HEK293 (cell line): ENCODE results near the gene BRI3BP.

Experiments
- CTCF ChIP-seq: fragments of 450-650 bp; formaldehyde crosslinking; IDR thresholded peaks from 2 replicates; pipeline ENCODE4 v1.5.1; 2016; ENCODE audit warnings: missing biosample characterization, missing genetic modification characterization
- GLIS1 ChIP-seq: fragments of 450-650 bp; formaldehyde crosslinking; IDR thresholded peaks from 2 replicates; pipeline ENCODE4 v1.5.1; 2016; ENCODE audit warnings: missing biosample characterization, missing genetic modification characterization
- PATZ1 ChIP-seq: fragments of 450-650 bp; formaldehyde crosslinking; IDR thresholded peaks from 2 replicates; pipeline ENCODE4 v1.5.1; 2016; ENCODE audit warnings: missing biosample characterization, missing genetic modification characterization
- PBX3 ChIP-seq: sonication (generic); formaldehyde crosslinking; IDR thresholded peaks from 2 replicates; pipeline ENCODE4 v1.8.1; 2022; ENCODE audit warnings: mild to moderate bottlenecking, moderate library complexity, missing genetic modification reagents
- SP3 ChIP-seq: fragments of 450-650 bp; formaldehyde crosslinking; IDR thresholded peaks from 2 replicates; pipeline ENCODE4 v1.5.1; 2016; ENCODE audit warnings: missing biosample characterization, missing genetic modification characterization
- ZNF175 ChIP-seq: fragments of 450-650 bp; formaldehyde crosslinking; IDR thresholded peaks from 2 replicates; pipeline ENCODE4 v1.5.1; 2016; ENCODE audit warnings: missing biosample characterization, missing genetic modification characterization
- ZNF48 ChIP-seq: fragments of 450-650 bp; formaldehyde crosslinking; IDR thresholded peaks from 2 replicates; pipeline ENCODE4 v1.5.1; 2016; ENCODE audit warnings: missing biosample characterization, missing genetic modification characterization
- ZNF501 ChIP-seq: fragments of 450-650 bp; formaldehyde crosslinking; IDR thresholded peaks from 2 replicates; pipeline ENCODE4 v1.5.1; 2016; ENCODE audit warnings: missing biosample characterization, missing genetic modification characterization
- ZNF513 ChIP-seq: fragments of 450-650 bp; IDR thresholded peaks from 2 replicates; pipeline ENCODE4 v1.5.1; 2018; ENCODE audit warnings: missing biosample characterization, missing genetic modification characterization
- ZNF610 ChIP-seq: fragments of 450-650 bp; formaldehyde crosslinking; IDR thresholded peaks from 2 replicates; pipeline ENCODE4 v1.5.1; 2016; ENCODE audit warnings: missing biosample characterization, missing genetic modification characterization, borderline replicate concordance
- TF ChIP-seq, protein P1 (sequence below): fragments of 450-650 bp; formaldehyde crosslinking; IDR thresholded peaks from 2 replicates; pipeline ENCODE4 v1.5.1; 2017; ENCODE audit warnings: missing biosample characterization, mild to moderate bottlenecking, missing genetic modification characterization, moderate library complexity

DNA sequence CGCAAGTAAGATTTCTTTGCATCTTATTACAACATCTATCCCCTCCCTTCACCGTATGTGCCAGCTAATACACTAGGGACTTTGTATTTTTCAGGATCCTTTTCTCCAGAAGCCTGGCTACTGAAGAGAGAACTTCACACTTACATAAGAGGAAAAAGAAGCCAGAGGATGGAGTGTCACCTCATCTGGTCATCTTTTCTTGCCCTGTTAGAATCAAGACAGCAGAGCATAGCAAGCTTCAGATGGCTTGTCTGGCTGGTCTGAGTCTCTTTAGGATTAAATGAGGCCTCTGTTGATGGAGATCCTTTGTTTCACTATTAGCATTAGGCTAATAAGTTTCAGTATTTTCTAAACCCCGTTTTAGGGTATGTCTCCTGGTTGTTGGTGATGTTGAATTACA lies 57.4 kb downstream of the BRI3BP start:
- TF ChIP-seq ZNF175: no peak
- no peak for TF ChIP-seq ZNF610 (tag by site-specific recombination)
- no peak for TF ChIP-seq ZNF48 (tag by site-specific recombination)
- TF ChIP-seq, protein P1, sequence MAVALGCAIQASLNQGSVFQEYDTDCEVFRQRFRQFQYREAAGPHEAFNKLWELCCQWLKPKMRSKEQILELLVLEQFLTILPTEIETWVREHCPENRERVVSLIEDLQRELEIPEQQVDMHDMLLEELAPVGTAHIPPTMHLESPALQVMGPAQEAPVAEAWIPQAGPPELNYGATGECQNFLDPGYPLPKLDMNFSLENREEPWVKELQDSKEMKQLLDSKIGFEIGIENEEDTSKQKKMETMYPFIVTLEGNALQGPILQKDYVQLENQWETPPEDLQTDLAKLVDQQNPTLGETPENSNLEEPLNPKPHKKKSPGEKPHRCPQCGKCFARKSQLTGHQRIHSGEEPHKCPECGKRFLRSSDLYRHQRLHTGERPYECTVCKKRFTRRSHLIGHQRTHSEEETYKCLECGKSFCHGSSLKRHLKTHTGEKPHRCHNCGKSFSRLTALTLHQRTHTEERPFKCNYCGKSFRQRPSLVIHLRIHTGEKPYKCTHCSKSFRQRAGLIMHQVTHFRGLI (tag by site-specific recombination): no peak
- no peak for TF ChIP-seq PBX3
- TF ChIP-seq SP3 (tag by site-specific recombination): no peak
- TF ChIP-seq GLIS1 (tag by site-specific recombination): no peak
- no peak for TF ChIP-seq ZNF513
- TF ChIP-seq ZNF501 (tag by site-specific recombination): no peak
- TF ChIP-seq PATZ1: no peak
- TF ChIP-seq CTCF (tag by site-specific recombination): no peak
